ENCODE data around the gene NFX1. TPM values are rescaled to one million over a fixed set of nuclear protein-coding genes. Genes with fewer than 3 reads are reported as not detected.

NFX1 gene
- total RNA-seq, 1 donor from 2014 or later: 14.2 TPM

GRCh38 chr9:33318225-33318624, 27.9 kb downstream of the NFX1 start:
- Histone ChIP-seq H3K9me3 (no peaks in the 10 kb centered on the region), H3K4me3 (no peak overlapping the region), H3K27me3 (no peaks in the 10 kb centered on the region), H3K36me3 (peaks cover 73 to 91% of the 10 kb centered on the region in 2 donors), H3K4me1 (peaks cover 0 to 3% of the 10 kb centered on the region in 2 donors), H3K27ac (no peak overlapping the region)
- intact Hi-C loops (cut with DNase I): no loop called here
- DNase-seq (ENCODE audit: low spot score in 2 of 2): no peak
- no peak for TF ChIP-seq CTCF (IDR thresholded peaks at IDR 0.05)

GRCh38 chr9:33318781-33319180, 28.5 kb downstream of the NFX1 start:
- H3K27ac ChIP-seq: no peak overlapping the region
- TF ChIP-seq CTCF (IDR thresholded peaks at IDR 0.05): no peak
- H3K4me3 ChIP-seq: no peak overlapping the region
- intact Hi-C loops (cut with DNase I): no loop called here
- H3K4me1 ChIP-seq: peaks cover 0 to 3% of the 10 kb centered on the region in 2 donors
- H3K36me3 ChIP-seq: peaks cover 70 to 91% of the 10 kb centered on the region in 2 donors
- H3K27me3 ChIP-seq: no peaks in the 10 kb centered on the region
- DNase-seq (ENCODE audit: low spot score in 2 of 2): no peak
- H3K9me3 ChIP-seq: no peaks in the 10 kb centered on the region

- Histone ChIP-seq H3K4me3 (no peak overlapping the region), H3K9me3 (no peaks in the 10 kb centered on the region), H3K27me3 (no peaks in the 10 kb centered on the region), H3K36me3 (peaks cover 67 to 81% of the 10 kb centered on the region in 2 donors), H3K27ac (peak overlapping the region; percentile 45 to 56), H3K4me1 (peaks cover 0 to 3% of the 10 kb centered on the region in 2 donors)
- no peak for DNase-seq (ENCODE audit: low spot score in 2 of 2)
- intact Hi-C loops (cut with DNase I): no loop called here
- TF ChIP-seq CTCF (IDR thresholded peaks at IDR 0.05): no peak
These were observed 29.9 kb downstream of the NFX1 start for GRCh38 chr9:33320230-33320567.

GRCh38 chr9:33320568-33321261, 30.4 kb downstream of the NFX1 start:
- Histone ChIP-seq H3K4me3 (no peak overlapping the region), H3K27me3 (no peaks in the 10 kb centered on the region), H3K36me3 (peaks cover 64 to 76% of the 10 kb centered on the region in 2 donors), H3K27ac (peak overlapping the region; percentile 45 to 56), H3K4me1 (peaks cover 0 to 3% of the 10 kb centered on the region in 2 donors), H3K9me3 (no peaks in the 10 kb centered on the region)
- intact Hi-C loops (cut with DNase I): no loop called here
- no peak for TF ChIP-seq CTCF (IDR thresholded peaks at IDR 0.05)
- peak in 1 of 2 donors; percentile 66 for DNase-seq (ENCODE audit: low spot score in 2 of 2)

GRCh38 chr9:33329117-33329563, 38.8 kb downstream of the NFX1 start:
- H3K36me3 ChIP-seq: peaks cover 44 to 47% of the 10 kb centered on the region in 2 donors
- H3K27ac ChIP-seq: peak overlapping the region; percentile 60 to 71
- DNase-seq (ENCODE audit: low spot score in 2 of 2): peak in 1 of 2 donors; percentile 76
- H3K4me1 ChIP-seq: peaks cover 0 to 2% of the 10 kb centered on the region in 2 donors
- H3K4me3 ChIP-seq: no peak overlapping the region
- intact Hi-C loops (cut with DNase I): no loop called here
- no peak for TF ChIP-seq CTCF (IDR thresholded peaks at IDR 0.05)
- no peaks in the 10 kb centered on the region for H3K9me3 ChIP-seq
- H3K27me3 ChIP-seq: no peaks in the 10 kb centered on the region

Measured in ascending aorta (tissue), 2 donors.